IMR-90 (cell line): ENCODE measurements around the gene ENHO. TPM values are rescaled to one million over a fixed set of nuclear protein-coding genes. Genes with fewer than 3 reads are reported as not detected.
A peak's percentile ranks its signal among the peaks of the same experiment; 100 is the strongest.

Source experiments
- ATAC-seq: fragments of 200-7000 bp; cut with Tn5 transposase; 2 replicates; pipeline ENCODE4 v1.9.1; 2020; ENCODE audit warnings: low read depth, mild to moderate bottlenecking, moderate library complexity
- BruUV-seq: library from RNA; stranded (reverse); fragments of 400-500 nt; replicated peaks from 2 replicates; lab custom pipeline; 2021; lab: Mats Ljungman, UMichigan
- CTCF ChIA-PET: fragments of 300-600 bp; formaldehyde crosslinking; extraction: SDS; loops from one replicate; lab custom pipeline; 2021; ENCODE audit warnings: antibody characterized with exemption; lab: Yijun Ruan, JAX
- POLR2A ChIA-PET: fragments of 300-600 bp; sonication (Branson Sonifier 250); formaldehyde crosslinking; loops from one replicate; lab custom pipeline; 2022; ENCODE audit warnings: antibody characterized with exemption; ENCODE audit not compliant: unreplicated experiment; lab: Charles Lee
- DNase-seq: peaks from one replicate; pipeline ENCODE4 v3.0.0; 2013
- H2AFZ ChIP-seq: replicated peaks from 2 replicates; pipeline ENCODE3; 2013; ENCODE audit warnings: low read length, mild to moderate bottlenecking; ENCODE audit not compliant: poor library complexity
- H2AK5ac ChIP-seq: 2 replicates; pipeline ENCODE4 v1.6.1; 2013; ENCODE audit warnings: low read depth, low read length, inconsistent platforms
- H2AK9ac ChIP-seq: replicated peaks from 2 replicates; pipeline ENCODE3; 2013; ENCODE audit warnings: mild to moderate bottlenecking, low read depth, low read length, moderate library complexity; ENCODE audit not compliant: poor library complexity
- H2BK120ac ChIP-seq: 2 replicates; pipeline ENCODE4 v1.6.1; 2013; ENCODE audit warnings: low read depth, low read length, inconsistent platforms
- H2BK15ac ChIP-seq: 3 replicates; pipeline ENCODE4 v1.6.1; 2013; ENCODE audit warnings: low read depth, low read length, inconsistent platforms
- H2BK20ac ChIP-seq: 2 replicates; pipeline ENCODE4 v1.6.1; 2013; ENCODE audit warnings: low read depth, mild to moderate bottlenecking, inconsistent platforms, low read length, moderate library complexity
- H2BK5ac ChIP-seq: 2 replicates; pipeline ENCODE4 v1.6.1; 2013; ENCODE audit warnings: mild to moderate bottlenecking, low read depth, low read length, inconsistent platforms; ENCODE audit not compliant: poor library complexity, severe bottlenecking
- H3K14ac ChIP-seq: replicated peaks from 2 replicates; pipeline ENCODE4 v1.6.1; 2013; ENCODE audit warnings: low read depth, low read length, inconsistent platforms
- H3K18ac ChIP-seq: 2 replicates; pipeline ENCODE4 v1.6.1; 2013; ENCODE audit warnings: low read depth, low read length, control low read depth
- H3K23ac ChIP-seq: 2 replicates; pipeline ENCODE4 v1.6.1; 2013; ENCODE audit warnings: low read depth, low read length, inconsistent platforms
- H3K27ac ChIP-seq: 2 replicates; pipeline ENCODE4 v1.5.1; 2013; ENCODE audit warnings: mild to moderate bottlenecking, control low read depth, low read length; ENCODE audit not compliant: insufficient read depth
- H3K27me3 ChIP-seq: 2 replicates; pipeline ENCODE4 v1.6.1; 2013; ENCODE audit warnings: low read length; ENCODE audit not compliant: control insufficient read depth, insufficient read depth
- H3K36me3 ChIP-seq: 2 replicates; pipeline ENCODE4 v1.6.1; 2013; ENCODE audit warnings: low read length, mixed read lengths; ENCODE audit not compliant: control insufficient read depth, insufficient read depth
- H3K4ac ChIP-seq: 2 replicates; pipeline ENCODE4 v1.6.1; 2013; ENCODE audit warnings: low read depth, low read length, inconsistent platforms
- H3K4me1 ChIP-seq: 2 replicates; pipeline ENCODE4 v1.6.1; 2013; ENCODE audit warnings: low read length, mixed read lengths; ENCODE audit not compliant: control insufficient read depth, insufficient read depth
- H3K4me2 ChIP-seq: 2 replicates; pipeline ENCODE4 v1.6.1; 2013; ENCODE audit warnings: low read depth, mild to moderate bottlenecking, control low read depth, low read length, moderate library complexity
- H3K4me3 ChIP-seq: 2 replicates; pipeline ENCODE4 v1.5.1; 2013; ENCODE audit warnings: low read depth, mild to moderate bottlenecking, control low read depth, low read length, moderate library complexity; ENCODE audit not compliant: insufficient read depth
- H3K56ac ChIP-seq: 2 replicates; pipeline ENCODE4 v1.6.1; 2013; ENCODE audit warnings: low read length, inconsistent platforms; ENCODE audit not compliant: insufficient read depth; ENCODE audit errors: extremely low read depth
- H3K79me1 ChIP-seq, 2 experiments: 2 replicates each; pipeline ENCODE4 v1.6.1; 2013; ENCODE audit warnings: low read length in 2 of 2, inconsistent platforms in 1 of 2, low read depth in 1 of 2
- H3K9ac ChIP-seq: 2 replicates; pipeline ENCODE4 v1.6.1; 2013; ENCODE audit warnings: low read depth, low read length, control low read depth
- H3K9me1 ChIP-seq: 2 replicates; pipeline ENCODE4 v1.6.1; 2013; ENCODE audit warnings: low read length, inconsistent platforms; ENCODE audit not compliant: insufficient read depth
- H3K9me3 ChIP-seq: 2 replicates; pipeline ENCODE4 v1.6.1; 2013; ENCODE audit warnings: low read length; ENCODE audit not compliant: control insufficient read depth, insufficient read depth
- H4K20me1 ChIP-seq: 2 replicates; pipeline ENCODE4 v1.6.1; 2013; ENCODE audit warnings: low read length, inconsistent platforms; ENCODE audit not compliant: insufficient read depth
- H4K5ac ChIP-seq: 2 replicates; pipeline ENCODE4 v1.6.1; 2013; ENCODE audit warnings: mild to moderate bottlenecking, low read depth, low read length, control low read depth
- H4K8ac ChIP-seq, 2 experiments: 2 replicates each; pipeline ENCODE4 v1.6.1; 2013; ENCODE audit warnings: low read depth in 2 of 2, low read length in 2 of 2, control low read depth in 1 of 2, inconsistent platforms in 1 of 2
- H4K91ac ChIP-seq: 2 replicates; pipeline ENCODE4 v1.6.1; 2013; ENCODE audit warnings: low read depth, low read length, inconsistent platforms; ENCODE audit not compliant: insufficient read depth
- FOS ChIP-seq: fragments of 150-350 bp; IDR thresholded peaks from 2 replicates; pipeline ENCODE4 v1.6.1; 2016; ENCODE audit warnings: low read depth, low read length
- MAFK ChIP-seq: IDR thresholded peaks from 2 replicates; pipeline ENCODE4 v1.6.1; 2012; ENCODE audit warnings: low read depth, low read length, improper control_type of control experiment
- MXI1 ChIP-seq: IDR thresholded peaks from 2 replicates; pipeline ENCODE4 v1.6.1; 2012; ENCODE audit warnings: low read depth, mild to moderate bottlenecking, low read length, moderate library complexity, borderline replicate concordance
- NFE2L2 ChIP-seq: fragments of 150-350 bp; IDR thresholded peaks from 2 replicates; pipeline ENCODE4 v1.6.1; 2016; ENCODE audit warnings: low read depth, mild to moderate bottlenecking, low read length
- POLR2A ChIP-seq: IDR thresholded peaks from 2 replicates; pipeline ENCODE4 v1.6.1; 2012; ENCODE audit warnings: mild to moderate bottlenecking, low read depth, low read length
- RAD21 ChIP-seq: IDR thresholded peaks from 2 replicates; pipeline ENCODE4 v1.6.1; 2012; ENCODE audit warnings: low read length, improper control_type of control experiment
- RCOR1 ChIP-seq: IDR thresholded peaks from 2 replicates; pipeline ENCODE4 v1.6.1; 2012; ENCODE audit warnings: mild to moderate bottlenecking, low read length, improper control_type of control experiment; ENCODE audit not compliant: insufficient replicate concordance
- SMC3 ChIP-seq: fragments of 150-350 bp; IDR thresholded peaks from 2 replicates; pipeline ENCODE4 v1.6.1; 2016; ENCODE audit warnings: low read depth, mild to moderate bottlenecking, antibody characterized with exemption, low read length, moderate library complexity
- WGBS, 2 experiments: methylation state at CpG; one replicate each; pipeline versions ENCODE4 v1.1.5 to v1.1.7; 2013; ENCODE audit warnings: missing lambda C conversion rate in 2 of 2; ENCODE audit not compliant: insufficient read length in 1 of 2; ENCODE audit errors: extremely low coverage in 2 of 2; 5-methylcytosine and 5-hydroxymethylcytosine counted together
- dilution Hi-C: fragments of 300-500 bp; cut with HindIII; formaldehyde crosslinking; loops from one replicate; pipeline ENCODE4 v1.14.3; 2018; ENCODE audit warnings: low sequenced_read_pairs; ENCODE audit not compliant: unreplicated experiment
- in situ Hi-C: fragments of 300-500 bp; cut with MboI; formaldehyde crosslinking; loops from 3 replicates; pipeline ENCODE4 v1.14.3; 2019; ENCODE audit warnings: low sequenced_read_pairs, inconsistent platforms, mixed read lengths
- intact Hi-C: fragments of 100-400 bp; cut with micrococcal nuclease; formaldehyde crosslinking; loops from 2 replicates; pipeline ENCODE4 v1.10.0; 2022
- polyA plus RNA-seq, 3 experiments: library from polyadenylated mRNA; depleted of rRNA; stranded (reverse); fragments of >200 nt; gene quantifications; 2 replicates each; pipeline ENCODE4 v1.2.3, GENCODE V29; 2012; ENCODE audit warnings: low replicate concordance in 1 of 3
- total RNA-seq: library from RNA; depleted of rRNA; stranded (reverse); fragments of >200 nt; gene quantifications from 2 replicates; pipeline ENCODE4 v1.2.3, GENCODE V29; 2012
- TF ChIP-seq, protein P1 (sequence below): conservative IDR thresholded peaks from 2 replicates; pipeline ENCODE4 v1.5.1; 2012; ENCODE audit warnings: mild to moderate bottlenecking, low read depth, low read length, improper control_type of control experiment
- TF ChIP-seq, protein P2 (sequence below): fragments of 150-350 bp; IDR thresholded peaks from 2 replicates; pipeline ENCODE4 v1.6.1; 2016; ENCODE audit warnings: low read depth, mild to moderate bottlenecking, low read length, moderate library complexity, borderline replicate concordance

Gene ENHO
- total and polyA plus RNA-seq, 2 of the 4 experiments (the other 2 are of a cell fraction): not detected

DNA sequence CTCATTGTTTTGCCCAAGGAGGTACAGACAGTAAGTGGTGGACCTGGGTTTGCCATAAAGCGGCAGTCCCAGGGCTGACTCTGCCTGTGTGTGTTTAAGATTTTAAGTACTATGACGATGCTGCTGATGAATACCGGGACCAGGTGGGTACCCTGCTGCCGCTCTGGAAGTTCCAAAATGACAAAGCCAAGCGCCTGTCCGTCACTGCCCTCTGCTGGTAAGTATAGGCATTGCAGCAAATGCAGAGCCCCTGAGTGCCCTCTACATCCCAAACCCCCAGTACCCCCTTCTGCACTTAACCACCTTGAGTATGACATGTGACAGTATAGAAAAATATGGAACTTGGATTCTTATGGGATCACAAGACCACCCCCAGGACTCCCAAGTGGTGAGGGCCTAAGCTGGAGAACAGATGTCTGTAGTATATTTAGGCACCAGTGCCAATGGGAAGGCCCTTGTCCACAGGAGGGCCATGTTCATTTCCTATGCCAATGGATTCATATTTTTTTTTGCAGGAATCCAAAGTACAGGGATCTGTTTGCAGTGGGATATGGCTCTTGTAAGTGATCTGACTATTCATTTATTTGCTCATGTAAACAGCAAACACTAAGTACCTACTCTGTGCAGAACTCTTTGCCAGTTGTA is 22.0 kb downstream of the ENHO start:
- Histone ChIP-seq H3K9me1 (no peaks in the 10 kb centered on the region), H2BK120ac (no peak overlapping the region), H4K8ac (no peak overlapping the region), H2AFZ (no peak overlapping the region), H2AK5ac (no peak overlapping the region), H3K36me3 (no peaks in the 10 kb centered on the region), H2BK5ac (no peak overlapping the region), H3K4me2 (no peak overlapping the region), H3K14ac (no peak overlapping the region), H2BK15ac (no peak overlapping the region), H4K5ac (no peak overlapping the region), H3K4me1 (no peaks in the 10 kb centered on the region; the same call in 1 of the 2 replicates), H3K18ac (no peak overlapping the region), H3K56ac (no peak overlapping the region), H3K4me3 (no peak overlapping the region), H3K27me3 (peaks cover 53% of the 10 kb centered on the region), H4K20me1 (no peaks in the 10 kb centered on the region; the same call in 1 of the 2 replicates), H4K91ac (no peak overlapping the region), H3K27ac (no peak overlapping the region), H3K23ac (no peak overlapping the region), H2AK9ac (peak overlapping the region; percentile 12), H3K9me3 (no peaks in the 10 kb centered on the region), H3K79me1 (no peaks in the 10 kb centered on the region), H3K4ac (no peak overlapping the region), H2BK20ac (no peak overlapping the region), H3K9ac (no peak overlapping the region)
- CTCF ChIA-PET: interaction anchor here (0.7 to 1.5 kb wide), 5 partner anchors 12 to 97 kb away, joined by 3 to 5 read pairs (median 3); no protein-coding TSS in a partner anchor
- dilution Hi-C loops: no loop called here
- TF ChIP-seq, protein P1, sequence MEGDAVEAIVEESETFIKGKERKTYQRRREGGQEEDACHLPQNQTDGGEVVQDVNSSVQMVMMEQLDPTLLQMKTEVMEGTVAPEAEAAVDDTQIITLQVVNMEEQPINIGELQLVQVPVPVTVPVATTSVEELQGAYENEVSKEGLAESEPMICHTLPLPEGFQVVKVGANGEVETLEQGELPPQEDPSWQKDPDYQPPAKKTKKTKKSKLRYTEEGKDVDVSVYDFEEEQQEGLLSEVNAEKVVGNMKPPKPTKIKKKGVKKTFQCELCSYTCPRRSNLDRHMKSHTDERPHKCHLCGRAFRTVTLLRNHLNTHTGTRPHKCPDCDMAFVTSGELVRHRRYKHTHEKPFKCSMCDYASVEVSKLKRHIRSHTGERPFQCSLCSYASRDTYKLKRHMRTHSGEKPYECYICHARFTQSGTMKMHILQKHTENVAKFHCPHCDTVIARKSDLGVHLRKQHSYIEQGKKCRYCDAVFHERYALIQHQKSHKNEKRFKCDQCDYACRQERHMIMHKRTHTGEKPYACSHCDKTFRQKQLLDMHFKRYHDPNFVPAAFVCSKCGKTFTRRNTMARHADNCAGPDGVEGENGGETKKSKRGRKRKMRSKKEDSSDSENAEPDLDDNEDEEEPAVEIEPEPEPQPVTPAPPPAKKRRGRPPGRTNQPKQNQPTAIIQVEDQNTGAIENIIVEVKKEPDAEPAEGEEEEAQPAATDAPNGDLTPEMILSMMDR: peak; percentile 89
- TF ChIP-seq NFE2L2 (no peak), POLR2A (no peak), RAD21 (peak; percentile 84), SMC3 (peak; percentile 96), MAFK (no peak), RCOR1 (no peak), FOS (no peak), MXI1 (no peak)
- TF ChIP-seq, protein P2, sequence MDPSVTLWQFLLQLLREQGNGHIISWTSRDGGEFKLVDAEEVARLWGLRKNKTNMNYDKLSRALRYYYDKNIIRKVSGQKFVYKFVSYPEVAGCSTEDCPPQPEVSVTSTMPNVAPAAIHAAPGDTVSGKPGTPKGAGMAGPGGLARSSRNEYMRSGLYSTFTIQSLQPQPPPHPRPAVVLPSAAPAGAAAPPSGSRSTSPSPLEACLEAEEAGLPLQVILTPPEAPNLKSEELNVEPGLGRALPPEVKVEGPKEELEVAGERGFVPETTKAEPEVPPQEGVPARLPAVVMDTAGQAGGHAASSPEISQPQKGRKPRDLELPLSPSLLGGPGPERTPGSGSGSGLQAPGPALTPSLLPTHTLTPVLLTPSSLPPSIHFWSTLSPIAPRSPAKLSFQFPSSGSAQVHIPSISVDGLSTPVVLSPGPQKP: no peak
- no CpG with 5 or more reads among the region's 6 CpGs for WGBS, 2 experiments
- DNase-seq (peak; percentile 19), ATAC-seq (peak; percentile 80)
- in situ Hi-C loops: no loop called here
- intact Hi-C loops: loop anchor here (1.0 kb wide), 3 partner anchors 63 to 103 kb away; no protein-coding TSS in a partner anchor
- BruUV-seq: no TSS peak
- POLR2A ChIA-PET: no interaction called here
